HG02840 (cell line): ENCODE results near the gene BPNT1.
"Not testable (repeated sequence)": the region's sequence is repeated elsewhere in the genome, so short reads cannot be mapped to it uniquely, and the experiment has no call there.

Experiments
- ATAC-seq: cut with Tn5 transposase; IDR thresholded peaks from one replicate; pipeline ENCODE4 v1.9.1; 2021; ENCODE audit warnings: mild to moderate bottlenecking, moderate library complexity, moderate number of reproducible peaks; ENCODE audit not compliant: unreplicated experiment, low FRiP score

The BPNT1 gene

GRCh38 chr1:220089650-220090556 is at the start of gene BPNT1:
TSS of gene BPNT1 (minus strand) at chr1:220089788. CDS start at chr1:220079846, 9,942 bp downstream.
- peak; percentile 55 for ATAC-seq

GRCh38 chr1:220137019-220137786 is 47.6 kb upstream of the BPNT1 start:
- ATAC-seq = no peak

- ATAC-seq = no peak
Observed at GRCh38 chr1:220135755-220136154, 46.2 kb upstream of the BPNT1 start.

GRCh38 chr1:220129479-220130210 is 40.1 kb upstream of the BPNT1 start:
- ATAC-seq = no peak

GRCh38 chr1:220127076-220127475 is 37.5 kb upstream of the BPNT1 start:
- ATAC-seq = no peak

GRCh38 chr1:220124542-220124941 is 35.0 kb upstream of the BPNT1 start:
- ATAC-seq = no peak

GRCh38 chr1:220123889-220124288 is 34.3 kb upstream of the BPNT1 start:
- no peak for ATAC-seq

GRCh38 chr1:220123066-220123465 is 33.5 kb upstream of the BPNT1 start:
- no peak for ATAC-seq

- no peak for ATAC-seq
Observed at GRCh38 chr1:220121791-220122530, 32.4 kb upstream of the BPNT1 start.

GRCh38 chr1:220119043-220119512 is 29.5 kb upstream of the BPNT1 start:
- ATAC-seq = no peak

GRCh38 chr1:220113136-220113695 is 23.6 kb upstream of the BPNT1 start:
- no peak for ATAC-seq

GRCh38 chr1:220112600-220112999 is 23.0 kb upstream of the BPNT1 start:
- not testable (repeated sequence) for ATAC-seq

GRCh38 chr1:220110473-220110872 is 20.9 kb upstream of the BPNT1 start:
- ATAC-seq = not testable (repeated sequence)

- no peak for ATAC-seq
Observed at GRCh38 chr1:220099826-220100225, 10.2 kb upstream of the BPNT1 start.

GRCh38 chr1:220094016-220094911 is 4.7 kb upstream of the BPNT1 start, which contains the start of gene IARS2:
TSS of gene IARS2 (plus strand) at chr1:220094132. CDS start at chr1:220094217, 85 bp downstream.
- peak; percentile 55 for ATAC-seq

GRCh38 chr1:220093361-220094015 is 3.9 kb upstream of the BPNT1 start:
- peak; percentile 2 for ATAC-seq

- no peak for ATAC-seq
Observed at GRCh38 chr1:220092694-220093093, 3.1 kb upstream of the BPNT1 start.

GRCh38 chr1:220086261-220086686 is 3.3 kb downstream of the BPNT1 start:
- not testable (repeated sequence) for ATAC-seq
